Measurements from ENCODE around the gene CAPS.

The CAPS gene

DNA sequence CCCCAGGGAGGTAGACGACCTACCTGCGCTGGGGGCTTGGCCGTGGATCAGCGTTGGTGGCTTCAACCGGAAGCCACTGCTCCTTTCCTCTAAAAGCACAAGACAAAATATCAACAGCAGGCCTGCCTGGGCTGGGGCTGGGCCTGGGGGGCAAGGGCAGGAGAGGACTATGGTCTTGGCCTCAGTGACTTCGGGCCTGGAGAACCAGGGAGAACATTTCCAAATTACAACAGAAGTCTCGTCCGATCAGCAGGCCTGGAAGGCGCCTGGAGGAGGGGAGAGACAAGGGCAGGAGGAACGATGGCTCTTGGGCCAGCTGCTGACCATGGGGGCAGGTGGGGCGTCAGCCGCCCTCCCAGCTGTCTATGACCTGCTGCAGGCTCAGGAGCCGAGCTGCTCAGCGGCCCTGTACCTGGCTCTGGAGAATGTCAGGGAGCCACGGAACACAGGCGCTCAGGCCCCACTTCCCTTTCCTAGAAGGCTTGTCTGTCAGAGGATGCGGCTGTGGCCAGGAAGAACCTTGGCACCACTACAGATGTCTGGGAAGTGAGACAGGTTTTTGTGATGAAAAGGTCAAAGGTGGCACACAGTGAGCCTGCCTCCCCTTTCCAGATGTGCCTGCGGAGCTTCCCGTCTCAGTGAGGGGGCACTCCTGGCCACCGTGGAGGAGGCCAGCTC is 19.5 kb downstream of the CAPS start:
- in situ Hi-C loops (cut with MboI; ENCODE audit: low sequenced_read_pairs) = no loop called here

DNA sequence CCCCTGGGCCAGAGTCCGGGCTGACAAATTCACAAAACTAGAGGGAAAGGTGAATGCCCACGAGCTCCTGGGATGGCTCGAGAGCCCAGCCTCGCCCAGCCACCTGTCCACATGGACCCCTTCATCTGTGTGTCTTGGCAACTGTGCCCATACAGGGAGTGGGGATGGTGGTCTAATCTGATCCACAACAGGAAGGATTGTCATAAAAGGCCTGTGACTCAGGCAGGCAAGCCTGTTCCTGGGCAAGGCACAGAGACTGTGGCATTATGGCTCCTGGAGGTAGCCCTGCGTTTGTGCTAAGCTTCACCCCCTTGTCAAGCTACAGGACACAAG is 20.0 kb downstream of the CAPS start:
- in situ Hi-C loops (cut with MboI; ENCODE audit: low sequenced_read_pairs) = no loop called here

DNA sequence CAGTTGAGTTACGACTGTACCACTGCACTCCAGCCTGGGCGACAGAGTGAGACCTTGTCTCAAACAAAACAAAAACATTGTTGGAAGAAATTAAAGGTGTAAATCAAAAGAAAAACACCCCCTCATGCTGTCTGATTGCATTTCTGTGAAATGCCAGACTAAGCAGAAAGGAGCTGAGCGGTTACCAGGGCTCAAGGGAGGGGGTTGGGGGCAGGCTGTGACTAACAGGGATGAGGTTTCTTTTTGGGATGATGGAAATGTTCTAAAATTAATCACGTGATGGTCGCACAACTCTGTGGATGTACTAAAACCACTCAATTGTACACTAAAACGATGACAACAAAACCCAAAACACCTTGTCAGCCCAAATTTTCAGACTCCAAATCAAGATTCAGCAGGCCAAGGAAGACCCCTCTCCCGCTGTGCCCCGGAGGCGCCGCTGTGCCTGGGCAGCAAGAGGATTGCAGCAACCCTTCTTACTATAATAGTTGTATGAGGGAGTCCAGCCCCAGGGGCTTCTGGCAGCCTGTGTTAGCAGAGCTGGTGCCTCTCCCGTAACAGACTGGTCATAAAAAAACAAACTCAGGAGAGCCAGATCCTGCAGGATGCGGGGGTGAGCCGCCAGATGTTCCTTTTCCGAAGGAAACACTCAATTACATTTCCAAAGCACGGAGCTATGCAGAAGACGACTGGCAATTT is 20.9 kb downstream of the CAPS start:
- in situ Hi-C loops (cut with MboI; ENCODE audit: low sequenced_read_pairs) = no loop called here

DNA sequence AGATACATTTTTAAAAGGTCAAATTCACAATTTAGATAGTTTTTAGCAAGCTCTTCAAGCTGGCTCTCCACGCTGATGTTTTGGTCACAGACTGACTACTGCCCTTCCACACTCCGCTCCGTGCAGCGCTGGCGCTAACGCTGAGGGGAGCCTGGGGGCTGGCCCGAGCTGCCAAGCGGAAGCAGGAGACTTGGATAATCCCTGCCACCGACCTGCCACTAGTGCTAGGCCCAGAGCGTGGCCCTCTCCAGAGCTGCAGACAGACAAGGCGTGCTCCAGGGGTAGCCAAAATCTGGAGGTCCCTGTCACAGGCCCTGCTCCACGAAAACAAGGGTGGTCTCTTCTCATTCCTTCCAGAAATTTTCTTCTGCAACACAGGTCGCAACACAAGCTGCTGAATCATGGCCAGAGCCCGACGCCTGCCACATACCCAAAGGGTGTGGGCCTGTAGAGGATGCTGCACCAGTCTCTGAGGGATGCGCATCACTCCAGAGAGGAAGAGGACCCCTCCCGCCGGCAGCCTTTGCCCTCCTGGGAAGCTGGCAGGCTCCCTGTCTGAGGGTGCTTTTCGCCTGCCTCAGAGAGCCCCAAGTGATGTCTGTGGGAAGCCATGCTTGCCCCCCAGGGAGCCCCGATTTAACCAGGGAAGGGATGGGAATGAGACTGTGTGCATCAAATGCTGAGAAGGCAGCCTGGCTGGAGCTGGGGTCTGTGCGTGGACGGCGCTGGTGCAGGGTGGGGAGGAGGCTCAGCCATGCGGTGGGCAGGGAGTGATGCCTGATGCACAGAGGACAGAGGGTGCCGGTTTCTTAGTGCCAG is 21.6 kb downstream of the CAPS start:
- in situ Hi-C loops (cut with MboI; ENCODE audit: low sequenced_read_pairs) = no loop called here

DNA sequence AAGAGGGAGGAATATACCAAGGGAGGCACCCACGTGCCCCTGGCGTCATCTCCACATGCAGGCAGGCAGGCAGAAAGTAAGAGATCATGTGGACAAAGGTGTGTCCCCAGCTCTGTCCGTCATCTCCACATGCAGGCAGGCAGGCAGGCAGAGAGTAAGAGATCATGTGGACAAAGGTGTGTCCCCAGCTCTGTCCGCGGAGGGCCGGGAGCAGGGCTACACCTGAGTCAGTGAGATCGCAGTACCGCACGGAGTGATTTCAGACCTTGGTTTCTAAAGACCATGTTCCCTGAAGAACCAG is 22.2 kb downstream of the CAPS start:
- in situ Hi-C loops (cut with MboI; ENCODE audit: low sequenced_read_pairs) = no loop called here

DNA sequence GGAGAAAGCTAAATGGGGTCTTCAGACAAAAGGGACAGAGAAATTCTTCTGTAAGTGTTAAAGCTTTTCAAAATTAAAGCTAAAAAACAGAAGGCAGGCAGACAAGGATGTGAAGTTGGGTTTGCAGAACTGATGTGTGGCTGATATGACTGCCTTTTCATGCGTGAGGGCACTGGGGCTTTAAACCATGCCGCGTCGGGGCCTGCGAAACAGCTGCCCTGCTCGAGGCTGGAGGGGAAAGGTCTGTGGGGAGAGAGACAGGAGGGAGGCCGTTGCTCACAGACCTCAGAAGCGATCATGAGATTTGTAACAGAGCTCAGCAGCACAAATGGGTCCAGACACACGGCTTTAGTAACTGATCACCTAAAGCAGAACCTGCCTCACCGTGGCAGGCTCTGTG is 23.5 kb downstream of the CAPS start:
- in situ Hi-C loops (cut with MboI; ENCODE audit: low sequenced_read_pairs) = no loop called here

DNA sequence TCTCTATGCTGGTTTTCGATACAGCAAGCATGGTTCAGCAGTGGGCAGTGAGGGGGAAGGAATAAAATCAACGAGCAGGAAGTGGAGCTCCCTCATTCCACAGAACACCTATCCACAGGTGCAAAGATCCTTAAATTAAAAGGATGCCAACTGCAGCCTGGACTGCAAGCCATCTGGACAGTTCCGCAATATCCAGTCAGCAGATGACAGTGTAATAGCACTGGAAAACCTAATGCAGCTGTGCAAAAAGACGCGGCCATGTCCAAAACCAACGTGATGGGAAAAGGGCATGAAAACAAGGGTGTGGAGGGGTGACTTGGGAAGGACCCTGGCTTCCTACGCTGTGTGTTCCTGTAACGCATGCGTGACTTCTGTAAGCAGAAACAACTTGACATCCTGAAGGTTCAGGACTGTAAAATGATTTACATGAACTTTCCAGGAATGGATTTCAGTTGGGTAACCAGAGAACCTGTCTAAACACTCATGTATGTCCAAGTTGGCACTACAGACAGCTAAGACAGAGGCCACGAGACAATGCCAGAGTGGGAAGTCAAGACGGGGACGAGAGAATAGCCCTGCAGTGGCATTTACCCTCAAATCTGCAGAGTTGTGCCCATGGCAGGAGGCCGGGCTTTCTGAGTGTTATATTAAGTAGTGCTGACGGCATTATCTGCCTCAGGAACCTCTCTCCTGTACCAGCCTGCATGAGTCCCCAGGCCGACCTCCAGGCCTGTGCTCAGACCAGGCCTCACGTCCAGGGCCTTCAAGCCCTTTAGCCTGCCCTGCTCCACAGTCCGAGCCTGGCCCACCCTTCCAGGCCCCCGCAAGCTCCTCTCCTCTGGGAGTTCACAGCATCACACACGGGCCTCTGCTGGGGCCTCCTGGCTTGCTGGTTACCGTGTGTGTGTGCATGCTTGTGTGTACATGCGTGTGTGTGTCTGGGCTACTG is 26.5 kb downstream of the CAPS start:
- in situ Hi-C loops (cut with MboI; ENCODE audit: low sequenced_read_pairs) = no loop called here

DNA sequence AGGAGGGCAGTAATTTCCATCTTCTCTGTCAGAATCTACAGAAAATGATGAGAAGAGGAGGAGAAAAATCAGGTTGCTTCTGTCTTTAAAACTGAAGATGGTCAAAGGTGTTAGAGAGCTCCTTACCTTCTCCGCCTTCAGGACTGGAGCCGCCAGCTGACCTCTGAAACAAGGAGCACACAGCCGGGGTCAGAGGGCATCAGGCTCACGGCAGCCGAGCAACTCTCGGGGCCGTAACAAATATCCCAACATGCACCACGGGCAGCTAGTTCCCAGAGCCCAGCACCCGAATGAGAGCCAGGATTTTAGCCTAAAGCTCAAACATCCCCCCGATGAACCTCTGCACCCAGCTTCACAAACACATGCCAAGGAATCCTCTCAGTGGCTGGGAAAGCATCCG is 27.6 kb downstream of the CAPS start:
- in situ Hi-C loops (cut with MboI; ENCODE audit: low sequenced_read_pairs) = no loop called here

DNA sequence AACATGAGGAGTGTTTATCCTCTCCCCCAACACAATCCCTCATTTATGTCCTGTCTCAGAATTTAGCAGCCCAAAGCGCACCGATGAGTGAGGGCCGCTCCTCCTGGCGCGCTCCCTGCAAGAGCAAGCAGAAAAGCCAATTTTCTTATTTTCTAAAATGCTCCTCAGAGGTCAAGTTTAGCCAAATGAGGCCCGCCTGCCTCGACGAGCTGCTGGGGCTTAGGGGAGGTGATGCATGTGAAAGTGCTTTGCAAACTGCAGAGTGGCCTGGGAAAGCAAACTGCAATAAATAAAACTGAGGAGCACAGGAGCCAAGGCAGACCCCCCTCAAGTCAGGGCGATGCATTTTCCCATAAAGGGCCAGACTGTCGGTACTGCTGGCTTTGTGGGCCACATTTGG is 29.0 kb downstream of the CAPS start:
- in situ Hi-C loops (cut with MboI; ENCODE audit: low sequenced_read_pairs) = no loop called here

DNA sequence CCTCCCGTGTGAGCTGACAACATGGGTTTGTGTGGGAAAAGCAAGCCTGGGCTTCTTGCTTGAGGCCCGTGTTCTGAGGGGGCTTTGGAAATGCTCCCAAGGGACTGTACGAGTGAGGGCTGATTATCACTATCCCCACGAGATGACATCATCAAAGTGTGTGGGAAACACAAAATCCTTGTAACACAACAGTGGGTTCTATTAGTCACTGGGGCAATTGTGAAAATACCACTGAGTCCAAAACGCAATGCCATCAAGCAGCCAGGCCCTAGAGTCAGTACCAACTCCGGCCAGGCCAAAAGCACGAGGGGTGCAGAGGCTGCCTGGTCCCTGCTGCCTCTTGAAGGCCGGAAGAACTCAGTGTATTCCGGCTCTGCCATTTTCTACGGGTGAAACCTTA is 29.6 kb downstream of the CAPS start:
- in situ Hi-C loops (cut with MboI; ENCODE audit: low sequenced_read_pairs) = no loop called here

DNA sequence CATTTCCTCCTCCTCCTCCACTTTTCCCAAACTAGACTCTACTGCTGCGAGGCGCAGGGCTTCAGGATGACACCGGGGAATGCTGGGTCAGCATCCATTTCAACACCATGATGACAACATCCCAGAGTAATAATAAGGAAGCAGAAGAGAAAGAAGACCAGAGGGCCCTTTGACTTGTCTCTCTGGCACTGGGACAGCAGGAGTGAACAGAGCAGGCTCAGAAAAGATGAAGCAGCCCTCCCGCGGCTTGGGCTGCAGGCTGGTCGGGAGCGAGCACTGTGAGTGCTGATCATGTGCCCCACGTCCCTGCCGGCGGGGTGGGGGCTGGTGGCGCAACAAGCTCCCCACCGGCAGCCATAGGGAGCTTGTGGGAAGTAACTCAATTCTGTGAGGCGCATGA is 33.4 kb downstream of the CAPS start:
- in situ Hi-C loops (cut with MboI; ENCODE audit: low sequenced_read_pairs) = no loop called here

DNA sequence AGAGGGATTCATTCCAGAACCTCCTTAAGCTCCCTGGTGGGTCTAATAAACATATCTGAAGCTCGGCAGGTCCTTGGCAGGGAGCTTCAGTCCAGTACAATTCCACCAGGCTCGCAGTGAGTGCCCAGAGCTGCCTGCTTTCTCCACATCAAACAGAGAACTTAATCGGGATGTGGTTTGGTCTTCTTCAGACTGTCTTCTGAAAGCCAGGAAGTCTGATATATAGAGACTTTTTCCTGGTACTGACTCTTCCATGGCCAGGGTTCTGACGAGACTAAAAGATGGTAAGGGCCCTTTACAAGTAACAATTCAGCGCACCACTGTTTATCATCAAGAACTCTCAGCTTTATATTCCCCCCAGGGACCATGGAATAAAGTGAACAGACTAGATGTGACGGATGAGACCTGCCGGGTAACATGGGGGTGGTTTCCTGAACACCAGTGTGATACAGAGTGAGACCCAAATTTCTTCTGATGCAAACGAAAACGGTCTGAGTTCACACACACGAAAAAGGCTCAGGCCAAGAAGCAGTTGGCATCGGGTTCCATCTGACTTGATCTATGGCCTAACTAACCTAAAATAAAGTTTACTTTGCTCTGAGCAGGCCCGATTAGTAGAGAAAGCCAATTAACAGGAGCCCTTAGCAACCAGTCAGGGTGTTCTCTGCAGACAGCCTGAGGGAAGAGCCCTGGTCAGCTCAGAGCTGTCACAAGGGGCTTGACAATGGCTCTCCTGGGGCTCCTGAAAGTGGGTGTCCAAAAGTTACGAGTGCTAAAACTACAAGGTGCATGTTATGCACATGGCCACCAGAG is 34.9 kb downstream of the CAPS start:
- in situ Hi-C loops (cut with MboI; ENCODE audit: low sequenced_read_pairs) = no loop called here

DNA sequence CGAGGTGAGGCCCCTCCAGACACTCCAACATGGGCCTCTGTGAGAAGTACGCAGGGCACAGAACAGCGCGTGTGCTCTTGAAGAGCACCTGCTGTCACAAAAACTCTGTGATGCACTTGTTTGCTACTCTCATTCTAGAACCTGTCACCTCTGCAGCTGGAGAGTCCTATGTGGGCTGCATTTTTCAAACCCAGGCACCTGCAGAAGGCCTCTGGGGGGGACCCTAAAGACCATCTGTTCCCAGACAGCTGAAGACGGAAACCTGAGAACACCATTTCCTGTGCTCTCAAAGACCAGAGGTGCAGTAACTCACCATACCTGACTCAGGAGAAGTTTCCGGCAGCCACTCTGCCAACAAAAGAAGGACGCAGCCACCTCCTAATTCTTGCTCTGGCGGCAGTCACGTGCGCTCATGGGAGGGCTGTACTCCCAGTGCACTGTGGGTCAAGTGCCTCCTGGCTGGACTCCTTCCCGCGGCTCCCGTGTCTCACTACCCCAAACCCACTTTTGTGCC is 35.8 kb downstream of the CAPS start:
- in situ Hi-C loops (cut with MboI; ENCODE audit: low sequenced_read_pairs) = no loop called here

DNA sequence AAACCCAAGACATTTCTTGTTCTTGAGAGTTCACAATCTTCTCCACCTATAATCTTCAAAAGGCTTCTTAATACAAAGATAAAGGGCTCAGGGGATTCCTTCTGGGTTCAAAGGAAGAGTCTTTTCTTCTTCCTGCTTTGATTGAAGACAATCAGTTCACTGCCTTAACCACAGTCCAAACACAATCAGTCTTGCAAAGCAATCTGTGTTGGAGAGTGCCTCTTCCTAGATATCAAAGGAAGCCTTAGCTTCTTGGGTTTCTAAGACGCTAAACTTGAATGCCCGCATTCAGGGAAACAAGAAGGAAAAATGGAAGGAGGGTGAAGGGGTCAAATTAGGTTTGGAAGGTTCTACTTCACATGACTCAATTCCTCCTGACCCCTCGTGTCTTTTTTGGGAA is 36.7 kb downstream of the CAPS start:
- in situ Hi-C loops (cut with MboI; ENCODE audit: low sequenced_read_pairs) = no loop called here

DNA sequence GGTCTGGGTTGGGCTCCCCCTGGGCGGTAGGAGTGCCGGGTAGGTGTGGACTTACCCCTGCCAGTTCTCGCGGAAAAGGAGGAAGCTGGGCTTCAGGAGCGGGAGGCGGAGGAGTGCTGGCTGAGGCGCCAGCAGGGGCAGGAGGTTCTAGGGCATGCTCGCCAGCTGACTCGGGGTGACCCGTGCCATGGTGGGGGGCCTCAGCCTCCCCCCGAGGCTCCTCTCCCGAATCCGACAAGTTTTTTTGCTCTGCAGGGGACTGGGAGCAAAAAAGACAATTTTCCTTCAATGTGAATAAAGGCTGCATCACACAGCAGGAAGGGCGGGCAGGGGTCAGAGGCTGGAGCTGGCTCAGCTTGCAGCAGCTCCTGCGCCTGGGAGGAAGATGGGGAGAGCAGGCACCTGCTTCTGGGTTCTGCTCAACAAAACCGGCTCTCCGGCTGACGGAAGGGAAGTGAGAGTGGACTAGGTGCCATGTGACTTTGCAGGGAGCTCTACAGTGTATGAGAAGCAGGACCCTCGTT is 37.3 kb downstream of the CAPS start:
- in situ Hi-C loops (cut with MboI; ENCODE audit: low sequenced_read_pairs) = no loop called here

DNA sequence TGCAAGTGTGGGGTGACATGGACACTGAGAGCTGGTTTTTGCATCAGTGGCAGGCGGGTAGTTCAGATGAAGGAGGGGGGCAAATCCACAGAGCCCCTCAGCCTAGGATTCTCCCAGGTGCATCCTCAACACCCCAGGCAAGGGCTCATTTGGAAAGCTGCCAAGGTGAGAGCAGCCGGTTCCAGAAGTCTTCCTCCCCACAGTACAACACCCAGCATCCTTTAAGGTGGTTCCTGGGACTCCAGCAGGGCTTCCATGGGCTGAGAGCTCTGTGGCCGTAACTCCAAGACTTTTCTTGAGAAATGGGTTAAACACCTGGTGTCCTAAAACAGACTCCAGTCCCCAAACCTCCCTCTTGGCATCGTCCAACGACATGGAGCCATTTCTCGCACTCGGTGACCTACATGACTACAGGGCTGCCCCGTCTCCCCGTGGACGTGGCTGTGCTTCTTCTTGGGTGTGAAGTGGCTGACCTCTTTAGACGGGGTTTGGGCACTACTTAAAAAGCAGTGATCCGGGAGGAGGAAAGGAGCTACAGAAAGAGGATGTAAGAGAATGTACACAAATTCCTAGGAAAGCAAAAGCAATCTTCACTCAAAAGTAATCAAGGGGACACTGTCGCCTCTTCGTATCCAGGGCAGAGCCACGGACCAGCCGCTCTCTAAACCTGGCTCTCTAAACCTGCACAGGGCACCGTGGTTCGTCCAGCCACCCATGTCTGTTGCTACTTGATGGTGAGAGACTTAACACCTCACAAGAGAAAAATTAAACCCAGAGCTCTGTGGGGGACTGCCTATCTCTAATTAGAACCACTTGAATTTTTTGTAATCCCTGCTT is 38.4 kb downstream of the CAPS start:
- in situ Hi-C loops (cut with MboI; ENCODE audit: low sequenced_read_pairs) = no loop called here

DNA sequence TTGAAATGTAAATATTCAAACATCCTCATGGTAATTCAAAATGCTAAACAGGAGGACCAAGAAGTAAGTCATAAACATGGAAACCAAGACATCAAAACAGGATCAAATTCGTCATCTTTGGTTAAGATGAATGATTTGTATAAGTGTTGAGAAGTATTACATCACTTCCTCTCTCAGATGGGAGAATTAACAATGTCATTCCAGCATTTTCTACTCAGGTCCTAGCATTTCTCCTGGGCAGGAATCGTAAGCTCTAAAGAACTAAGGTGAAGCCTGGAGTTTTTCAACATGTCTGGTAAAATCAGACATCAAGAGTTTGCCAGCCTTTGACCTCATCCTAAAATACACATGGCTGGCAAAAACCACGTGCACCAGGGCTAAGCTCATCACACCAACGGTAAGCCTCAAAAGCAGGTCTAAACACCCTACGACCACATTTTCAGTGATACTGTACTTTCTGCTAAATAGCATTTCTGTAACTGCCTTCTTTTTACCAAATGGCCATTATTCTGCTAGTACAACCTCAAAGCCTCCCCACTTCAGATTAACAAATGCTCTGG is 39.1 kb downstream of the CAPS start:
- in situ Hi-C loops (cut with MboI; ENCODE audit: low sequenced_read_pairs) = no loop called here

DNA sequence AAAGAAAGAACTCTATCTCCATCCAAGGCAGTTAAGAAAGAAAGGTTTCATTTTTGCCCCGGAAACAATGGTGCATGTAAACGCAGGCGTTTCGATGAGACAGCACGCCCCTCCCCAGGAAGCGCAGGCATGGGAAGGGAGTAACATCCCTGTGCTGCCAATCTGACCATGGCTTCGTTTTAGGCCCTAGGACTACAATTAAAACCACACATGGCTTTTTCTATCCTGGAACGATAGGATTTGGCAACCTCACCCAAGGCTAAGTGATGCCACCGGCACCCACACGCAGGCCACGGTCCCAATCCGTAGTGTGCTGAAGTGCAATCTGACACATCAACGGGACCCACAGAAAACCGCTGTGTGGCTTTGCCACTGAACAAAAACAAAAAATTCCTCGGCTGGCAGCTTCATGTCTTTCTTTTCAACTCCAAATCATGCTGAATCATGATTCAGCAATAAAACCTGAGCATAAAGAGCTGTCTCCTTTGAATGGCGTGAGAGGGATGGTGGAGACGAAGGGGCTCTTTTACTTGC is 39.7 kb downstream of the CAPS start:
- in situ Hi-C loops (cut with MboI; ENCODE audit: low sequenced_read_pairs) = no loop called here
